OCI-LY7 (cell line): ENCODE data around the gene CYP2B6.

Experiments
- EZH2phosphoT487 ChIP-seq: fragments of 200-600 bp; sonication (generic); IDR thresholded peaks from 2 replicates; pipeline ENCODE4 v1.6.1; 2018; ENCODE audit warnings: low read depth, borderline replicate concordance, mild to moderate bottlenecking, mixed run types, antibody characterized with exemption, low read length, moderate library complexity, mixed read lengths
- TF ChIP-seq, protein P1 (sequence below): fragments of 200-600 bp; sonication (generic); conservative IDR thresholded peaks from 2 replicates; pipeline ENCODE4 v1.5.1; 2014; ENCODE audit warnings: mild to moderate bottlenecking, antibody characterized with exemption, low read length, moderate library complexity, mixed read lengths

DNA sequence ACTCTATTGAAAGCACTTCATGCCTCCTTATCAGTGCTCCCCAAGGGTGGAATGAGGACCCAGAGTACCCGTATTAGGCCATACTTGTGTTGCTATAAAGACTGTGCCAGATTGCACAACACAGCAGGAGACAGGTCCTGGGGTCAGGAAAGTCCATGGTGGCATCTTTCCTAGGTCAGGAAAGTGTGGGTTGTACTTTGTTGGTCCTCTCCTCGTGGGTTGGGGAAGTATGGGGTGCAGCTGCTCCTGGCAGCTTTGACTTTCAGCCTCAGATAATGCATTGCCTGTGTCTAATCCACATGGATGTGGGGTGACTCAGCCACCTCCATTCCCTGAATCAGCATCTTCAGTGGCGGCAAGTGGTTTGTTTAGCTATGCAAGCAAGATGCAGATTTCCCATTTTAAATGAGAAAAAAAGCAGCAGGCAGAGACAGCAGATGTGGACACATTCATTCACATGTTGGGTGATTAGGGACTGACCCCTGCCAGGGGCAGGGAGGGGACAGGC is 8.4 kb upstream of the CYP2B6 start:
- TF ChIP-seq, protein P1, sequence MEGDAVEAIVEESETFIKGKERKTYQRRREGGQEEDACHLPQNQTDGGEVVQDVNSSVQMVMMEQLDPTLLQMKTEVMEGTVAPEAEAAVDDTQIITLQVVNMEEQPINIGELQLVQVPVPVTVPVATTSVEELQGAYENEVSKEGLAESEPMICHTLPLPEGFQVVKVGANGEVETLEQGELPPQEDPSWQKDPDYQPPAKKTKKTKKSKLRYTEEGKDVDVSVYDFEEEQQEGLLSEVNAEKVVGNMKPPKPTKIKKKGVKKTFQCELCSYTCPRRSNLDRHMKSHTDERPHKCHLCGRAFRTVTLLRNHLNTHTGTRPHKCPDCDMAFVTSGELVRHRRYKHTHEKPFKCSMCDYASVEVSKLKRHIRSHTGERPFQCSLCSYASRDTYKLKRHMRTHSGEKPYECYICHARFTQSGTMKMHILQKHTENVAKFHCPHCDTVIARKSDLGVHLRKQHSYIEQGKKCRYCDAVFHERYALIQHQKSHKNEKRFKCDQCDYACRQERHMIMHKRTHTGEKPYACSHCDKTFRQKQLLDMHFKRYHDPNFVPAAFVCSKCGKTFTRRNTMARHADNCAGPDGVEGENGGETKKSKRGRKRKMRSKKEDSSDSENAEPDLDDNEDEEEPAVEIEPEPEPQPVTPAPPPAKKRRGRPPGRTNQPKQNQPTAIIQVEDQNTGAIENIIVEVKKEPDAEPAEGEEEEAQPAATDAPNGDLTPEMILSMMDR, result no peak
- TF ChIP-seq EZH2phosphoT487, result no peak
